Lung (tissue), 12 donors: ENCODE results near the gene CEP41. TPM values are rescaled to one million over a fixed set of nuclear protein-coding genes. Genes with fewer than 3 reads are reported as not detected.

Source experiments
- ATAC-seq: fragments of 200-7000 bp; cut with Tn5 transposase; one replicate; pipeline ENCODE4 v1.9.1; 2020; ENCODE audit warnings: moderate number of reproducible peaks; ENCODE audit not compliant: insufficient read depth, low FRiP score
- DNase-seq, 3 donors: peaks; one replicate each; pipeline ENCODE4 v3.0.0-alpha.2; 2013 to 2017
- H3K27ac ChIP-seq, 2 donors: one replicate each; pipeline ENCODE4 v1.5.1; 2013; ENCODE audit warnings: mild to moderate bottlenecking in 2 of 2, moderate library complexity in 2 of 2, control low read depth in 1 of 2, inconsistent platforms in 1 of 2, low read depth in 1 of 2, low read length in 1 of 2
- H3K27me3 ChIP-seq, 3 donors: one replicate each; pipeline ENCODE4 v1.5.1; 2013; ENCODE audit warnings: low read length in 2 of 3; ENCODE audit not compliant: control insufficient read depth in 3 of 3, insufficient read depth in 3 of 3
- H3K36me3 ChIP-seq, 4 donors: one replicate each; pipeline ENCODE4 v1.5.1; 2013; ENCODE audit warnings: low read length in 4 of 4, mild to moderate bottlenecking in 1 of 4, moderate library complexity in 1 of 4; ENCODE audit not compliant: control insufficient read depth in 4 of 4, insufficient read depth in 4 of 4
- H3K4me1 ChIP-seq, 5 donors: one replicate each; pipeline ENCODE4 v1.5.1; 2013; ENCODE audit warnings: low read length in 5 of 5, mild to moderate bottlenecking in 2 of 5, moderate library complexity in 1 of 5; ENCODE audit not compliant: control insufficient read depth in 5 of 5, insufficient read depth in 5 of 5
- H3K4me3 ChIP-seq: one replicate; pipeline ENCODE4 v1.5.1; 2013; ENCODE audit warnings: mild to moderate bottlenecking, control low read depth, moderate library complexity
- H3K9ac ChIP-seq, 2 donors: one replicate each; pipeline ENCODE4 v1.5.1; 2013; ENCODE audit warnings: low read length in 2 of 2, control low read depth in 1 of 2; ENCODE audit not compliant: insufficient read depth in 1 of 2
- H3K9me3 ChIP-seq, 4 donors: one replicate each; pipeline ENCODE4 v1.5.1; 2013; ENCODE audit warnings: low read length in 3 of 4, mild to moderate bottlenecking in 1 of 4, moderate library complexity in 1 of 4; ENCODE audit not compliant: control insufficient read depth in 4 of 4, insufficient read depth in 3 of 4
- WGBS, 2 donors: extraction: QIAGEN DNeasy Blood & Tissue Kit; methylation state at CpG; one replicate each; pipeline ENCODE4 v1.1.7; 2013; 5-methylcytosine and 5-hydroxymethylcytosine counted together
- polyA plus RNA-seq, 2 donors: library from polyadenylated mRNA; stranded (reverse); fragments of 200-250 nt; gene quantifications; one replicate each; pipeline ENCODE4 v1.2.1, GENCODE V29; 2013
- total RNA-seq, 2 donors: library from RNA; depleted of rRNA in 1 of 2; stranded (reverse); fragments of >200 nt in 1 of 2; gene quantifications; one replicate each; pipeline ENCODE4 v1.2.1, GENCODE V29; 2014 to 2021
- TF ChIP-seq, protein P1 (sequence below): IDR thresholded peaks from 2 replicates; pipeline ENCODE4 v1.5.1; 2012; ENCODE audit warnings: mild to moderate bottlenecking; ENCODE audit errors: control extremely low read depth, extremely low read depth
- donor health status: control.
- donor health status: control.
- donor health status: Bipolar disorder and iron deficiency.
- donor health status: healthy.
- donor health status: DM: yes; HTN: yes; CAD: no.

CEP41 gene
- total and polyA plus RNA-seq, 4 donors: 3.7 to 15.3 (median 11.6) TPM

DNA sequence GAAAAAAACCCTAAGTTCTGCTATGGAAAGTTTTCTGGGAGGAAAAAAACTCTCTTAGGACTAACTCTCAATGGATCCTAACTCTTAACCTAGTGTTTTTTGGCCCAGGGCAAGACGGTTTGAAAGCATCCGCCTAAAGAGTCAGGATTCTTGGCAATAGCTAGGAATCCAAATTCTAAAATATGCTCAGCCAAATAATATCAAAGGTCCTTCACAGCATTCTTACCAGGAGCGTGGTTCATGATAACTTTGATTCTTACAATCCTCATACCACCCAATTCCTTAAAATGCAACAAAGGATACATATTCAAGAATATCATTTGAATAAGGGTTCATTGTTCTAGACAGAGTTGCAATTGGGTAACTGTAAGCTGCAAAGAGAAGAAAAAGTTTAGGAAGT is 39.2 kb downstream of the CEP41 start:
- DNase-seq (no peak), ATAC-seq (no peak)
- TF ChIP-seq, protein P1, sequence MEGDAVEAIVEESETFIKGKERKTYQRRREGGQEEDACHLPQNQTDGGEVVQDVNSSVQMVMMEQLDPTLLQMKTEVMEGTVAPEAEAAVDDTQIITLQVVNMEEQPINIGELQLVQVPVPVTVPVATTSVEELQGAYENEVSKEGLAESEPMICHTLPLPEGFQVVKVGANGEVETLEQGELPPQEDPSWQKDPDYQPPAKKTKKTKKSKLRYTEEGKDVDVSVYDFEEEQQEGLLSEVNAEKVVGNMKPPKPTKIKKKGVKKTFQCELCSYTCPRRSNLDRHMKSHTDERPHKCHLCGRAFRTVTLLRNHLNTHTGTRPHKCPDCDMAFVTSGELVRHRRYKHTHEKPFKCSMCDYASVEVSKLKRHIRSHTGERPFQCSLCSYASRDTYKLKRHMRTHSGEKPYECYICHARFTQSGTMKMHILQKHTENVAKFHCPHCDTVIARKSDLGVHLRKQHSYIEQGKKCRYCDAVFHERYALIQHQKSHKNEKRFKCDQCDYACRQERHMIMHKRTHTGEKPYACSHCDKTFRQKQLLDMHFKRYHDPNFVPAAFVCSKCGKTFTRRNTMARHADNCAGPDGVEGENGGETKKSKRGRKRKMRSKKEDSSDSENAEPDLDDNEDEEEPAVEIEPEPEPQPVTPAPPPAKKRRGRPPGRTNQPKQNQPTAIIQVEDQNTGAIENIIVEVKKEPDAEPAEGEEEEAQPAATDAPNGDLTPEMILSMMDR: no peak
- Histone ChIP-seq H3K9ac (no peak overlapping the region), H3K27me3 (no peaks in the 10 kb centered on the region), H3K4me3 (no peak overlapping the region), H3K9me3 (no peaks in the 10 kb centered on the region), H3K36me3 (peaks cover 0 to 9% (median 8%) of the 10 kb centered on the region in 4 donors), H3K27ac (no peak overlapping the region), H3K4me1 (peaks cover 0 to 43% (median 18%) of the 10 kb centered on the region in 5 donors)
- 85 to 91% methylated on average over 3 of the region's 3 CpGs for WGBS, 2 donors

DNA sequence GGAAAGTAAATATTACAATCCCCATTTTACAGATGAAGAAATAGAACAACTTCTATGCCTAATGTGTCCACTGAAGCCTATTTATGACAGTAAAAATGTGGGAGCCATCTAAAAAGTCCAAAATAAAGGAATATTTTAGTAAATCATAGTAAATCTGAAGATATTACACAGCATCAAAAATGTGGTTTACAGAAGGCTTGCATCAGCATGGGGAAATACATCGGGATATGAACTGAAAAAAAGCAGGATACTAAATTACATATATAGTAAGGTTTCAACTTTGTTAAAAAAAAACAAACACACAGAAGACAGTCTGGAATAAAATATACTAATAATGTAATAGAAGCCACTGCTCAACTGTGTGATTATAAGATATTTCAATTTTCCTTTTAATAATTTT is 39.7 kb downstream of the CEP41 start:
- TF ChIP-seq, protein P1: no peak
- peaks cover 0 to 9% (median 8%) of the 10 kb centered on the region in 4 donors for H3K36me3 ChIP-seq
- DNase-seq (no peak), ATAC-seq (no peak)
- no peak overlapping the region for H3K27ac ChIP-seq
- H3K4me3 ChIP-seq: no peak overlapping the region
- no peaks in the 10 kb centered on the region for H3K27me3 ChIP-seq
- no peaks in the 10 kb centered on the region for H3K9me3 ChIP-seq
- WGBS, 2 donors: 66 to 86% methylated on average over 1 of the region's 1 CpG
- H3K9ac ChIP-seq: peak overlapping the region in 1 of 2 donors; percentile 68
- peaks cover 0 to 47% (median 23%) of the 10 kb centered on the region in 5 donors for H3K4me1 ChIP-seq

GRCh38 chr7:130400120-130400572 is 40.7 kb downstream of the CEP41 start:
- Histone ChIP-seq H3K27ac (peak overlapping the region in 1 of 2 donors; percentile 3), H3K36me3 (peaks cover 0 to 9% (median 8%) of the 10 kb centered on the region in 4 donors), H3K27me3 (no peaks in the 10 kb centered on the region), H3K4me3 (no peak overlapping the region), H3K9me3 (no peaks in the 10 kb centered on the region), H3K9ac (peak overlapping the region in 1 of 2 donors; percentile 68), H3K4me1 (peaks cover 0 to 57% (median 24%) of the 10 kb centered on the region in 5 donors)
- DNase-seq (peak; percentile 59 to 79 (median 73)), ATAC-seq (no peak)
- TF ChIP-seq, protein P1: no peak
- 73 to 85% methylated on average over 4 of the region's 4 CpGs for WGBS, 2 donors

DNA sequence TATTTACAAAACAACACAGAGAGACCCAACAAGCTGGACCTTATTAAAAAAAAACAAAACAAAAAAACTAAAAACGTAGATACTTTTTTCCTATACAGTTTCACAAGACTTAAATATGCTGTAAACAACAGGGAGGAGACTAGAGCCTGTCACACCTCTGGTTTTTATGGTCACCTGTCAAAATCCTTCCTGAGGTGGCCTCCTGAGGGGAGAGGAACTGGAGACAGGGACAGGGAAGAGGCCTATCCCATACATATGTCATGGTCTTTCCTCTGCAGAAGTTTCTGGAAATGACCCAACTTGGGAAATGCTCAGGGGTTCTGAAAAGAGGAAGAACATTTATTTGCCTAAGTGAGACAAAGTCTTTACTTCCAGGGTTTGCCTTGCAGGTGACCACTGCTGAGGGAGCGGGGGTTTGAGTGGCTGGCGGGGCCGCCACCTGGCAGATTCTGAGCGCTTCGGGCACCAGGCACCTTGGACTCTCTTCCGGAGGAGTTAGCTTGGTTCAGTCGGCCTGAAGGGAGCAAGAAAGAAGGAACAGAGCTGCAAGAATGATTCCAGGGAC is 42.2 kb downstream of the CEP41 start:
- Histone ChIP-seq H3K4me1 (peaks cover 0 to 71% (median 31%) of the 10 kb centered on the region in 5 donors), H3K4me3 (no peak overlapping the region), H3K9me3 (no peaks in the 10 kb centered on the region), H3K36me3 (peaks cover 0 to 9% (median 8%) of the 10 kb centered on the region in 4 donors), H3K27ac (no peak overlapping the region), H3K9ac (peak overlapping the region in 1 of 2 donors; percentile 20), H3K27me3 (no peaks in the 10 kb centered on the region)
- no peak for DNase-seq
- no peak for ATAC-seq
- WGBS, 2 donors: 46 to 70% methylated on average over 8 of the region's 8 CpGs
- TF ChIP-seq, protein P1: no peak
